KOPT-K1 (cell line): ENCODE results near the gene ANKRD42.

Experiments
- H3K27ac ChIP-seq: fragments of 200-600 bp; sonication (generic); 2 replicates; pipeline ENCODE4 v1.5.1; 2016; ENCODE audit warnings: antibody characterized with exemption, mild to moderate bottlenecking, low read depth, low read length; ENCODE audit not compliant: poor library complexity, severe bottlenecking
- H3K36me3 ChIP-seq: fragments of 200-600 bp; sonication (generic); 2 replicates; pipeline ENCODE4 v1.5.1; 2017; ENCODE audit warnings: antibody characterized with exemption, mild to moderate bottlenecking, low read length, moderate library complexity; ENCODE audit not compliant: insufficient read depth
- H3K9me3 ChIP-seq: fragments of 200-600 bp; sonication (generic); 2 replicates; pipeline ENCODE4 v1.5.1; 2017; ENCODE audit warnings: antibody characterized with exemption, low read length, mild to moderate bottlenecking; ENCODE audit not compliant: insufficient read depth, poor library complexity, severe bottlenecking

The ANKRD42 gene

DNA sequence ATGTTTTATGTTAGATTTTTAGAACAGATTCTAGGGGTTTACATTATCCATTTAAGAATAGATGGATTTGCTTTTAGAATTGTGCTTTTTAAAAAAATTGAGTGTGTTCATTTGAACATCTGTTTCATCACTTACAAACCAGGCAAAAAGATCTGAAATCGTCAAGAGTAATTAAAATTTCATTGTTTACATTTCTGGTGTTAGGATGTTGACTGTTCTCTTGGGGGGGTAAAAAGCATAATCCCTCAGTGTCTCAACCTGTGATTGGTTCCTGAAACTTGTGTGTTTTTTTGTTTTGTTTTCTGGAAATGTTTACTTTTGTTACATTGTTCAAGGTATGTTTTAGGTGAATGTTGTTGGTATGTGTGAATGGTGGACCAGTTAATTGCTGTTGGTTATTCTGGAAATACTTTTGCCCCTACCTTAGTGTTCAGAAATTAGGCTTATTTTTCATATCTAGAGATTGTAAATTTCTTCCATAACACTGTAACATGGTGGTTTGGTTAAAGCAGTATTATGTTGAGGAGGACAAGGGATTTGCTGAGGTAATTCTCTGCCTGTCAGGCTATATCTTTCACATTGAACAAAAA, 31.8 kb upstream of the ANKRD42 start:
- H3K27ac ChIP-seq, result no peak overlapping the region
- peaks cover 84% of the 10 kb centered on the region for H3K36me3 ChIP-seq
- no peaks in the 10 kb centered on the region for H3K9me3 ChIP-seq

GRCh38 chr11:83162377-83162776, 31.1 kb upstream of the ANKRD42 start:
- Histone ChIP-seq H3K36me3 (peaks cover 91% of the 10 kb centered on the region), H3K27ac (no peak overlapping the region), H3K9me3 (no peaks in the 10 kb centered on the region)

DNA sequence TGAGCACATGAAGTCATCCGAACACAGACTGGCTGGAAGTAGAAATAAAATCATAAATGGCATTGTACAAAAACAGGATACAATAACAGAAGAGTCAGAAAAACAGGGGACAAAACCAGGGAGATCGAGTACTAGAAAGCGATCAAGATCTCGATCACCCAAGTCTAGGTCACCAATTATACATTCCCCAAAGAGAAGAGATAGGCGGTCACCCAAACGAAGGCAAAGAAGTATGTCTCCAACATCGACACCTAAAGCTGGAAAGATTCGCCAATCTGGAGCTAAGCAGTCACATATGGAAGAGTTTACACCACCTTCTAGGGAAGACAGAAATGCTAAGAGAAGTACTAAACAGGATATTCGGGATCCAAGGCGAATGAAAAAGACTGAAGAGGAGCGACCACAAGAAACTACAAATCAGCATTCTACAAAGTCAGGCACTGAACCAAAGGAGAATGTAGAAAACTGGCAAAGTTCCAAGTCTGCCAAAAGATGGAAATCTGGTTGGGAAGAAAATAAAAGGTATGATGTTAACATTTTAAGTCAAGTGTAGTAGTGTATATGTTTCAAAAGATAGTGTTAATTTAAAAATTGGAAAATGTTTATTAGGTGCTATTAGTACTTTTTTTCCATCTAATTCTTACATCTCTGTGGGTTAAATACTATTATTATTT, 27.2 kb upstream of the ANKRD42 start:
- Histone ChIP-seq H3K27ac (no peak overlapping the region), H3K9me3 (no peaks in the 10 kb centered on the region), H3K36me3 (peaks cover 99% of the 10 kb centered on the region)

DNA sequence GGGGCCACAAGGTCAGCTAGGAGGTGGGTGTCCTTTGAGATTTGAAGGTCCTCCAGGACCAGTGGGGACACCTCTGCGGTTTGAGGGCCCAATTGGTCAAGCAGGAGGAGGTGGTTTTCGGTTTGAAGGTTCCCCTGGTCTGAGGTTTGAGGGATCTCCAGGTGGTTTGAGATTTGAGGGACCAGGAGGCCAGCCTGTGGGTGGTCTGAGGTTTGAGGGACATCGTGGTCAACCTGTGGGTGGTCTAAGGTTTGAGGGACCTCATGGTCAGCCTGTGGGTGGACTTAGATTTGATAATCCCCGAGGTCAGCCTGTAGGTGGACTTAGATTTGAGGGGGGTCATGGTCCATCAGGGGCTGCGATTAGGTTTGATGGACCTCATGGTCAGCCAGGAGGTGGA, 24.8 kb upstream of the ANKRD42 start:
- H3K27ac ChIP-seq, result no peak overlapping the region
- H3K36me3 ChIP-seq, result peaks cover 100% of the 10 kb centered on the region
- no peaks in the 10 kb centered on the region for H3K9me3 ChIP-seq

DNA sequence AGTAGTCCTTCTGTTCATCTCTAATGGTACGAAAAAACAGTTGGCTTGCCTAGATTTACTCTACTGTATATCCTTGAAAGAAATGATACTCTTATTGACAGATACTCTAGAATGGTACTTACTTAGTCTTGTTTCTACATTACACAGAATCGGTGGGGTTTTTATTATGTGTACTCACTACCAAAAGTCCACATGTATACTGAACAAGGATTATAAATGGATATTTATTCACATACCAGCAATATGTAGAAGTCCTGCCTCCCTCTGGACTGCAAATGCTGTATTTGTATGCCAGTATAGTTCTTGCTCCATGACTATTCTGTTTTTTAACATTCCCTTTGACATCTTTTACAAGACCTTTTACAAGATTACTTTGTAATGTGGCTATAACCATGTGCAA, 22.6 kb upstream of the ANKRD42 start:
- Histone ChIP-seq H3K36me3 (peaks cover 100% of the 10 kb centered on the region), H3K9me3 (no peaks in the 10 kb centered on the region), H3K27ac (no peak overlapping the region)

DNA sequence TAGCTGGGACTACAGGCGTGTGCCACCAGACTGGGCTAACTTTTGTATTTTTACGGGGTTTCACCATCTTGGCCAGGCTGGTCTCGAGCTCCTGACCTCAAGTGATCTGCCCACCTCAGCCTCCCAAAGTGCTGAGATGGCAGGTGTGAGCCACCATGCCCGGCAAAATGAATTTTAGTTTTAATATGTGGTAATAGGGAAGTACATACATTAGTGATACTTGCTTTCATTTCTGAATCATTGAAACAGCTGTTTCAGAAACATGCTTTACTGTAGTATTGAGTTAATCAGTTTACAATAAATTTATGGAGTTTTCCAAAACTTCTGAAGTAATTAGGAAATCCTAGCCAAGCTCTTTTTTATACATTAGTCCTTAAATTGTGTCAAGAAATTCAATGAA, 21.0 kb upstream of the ANKRD42 start:
- Histone ChIP-seq H3K27ac (no peak overlapping the region), H3K9me3 (no peaks in the 10 kb centered on the region), H3K36me3 (peaks cover 100% of the 10 kb centered on the region)

DNA sequence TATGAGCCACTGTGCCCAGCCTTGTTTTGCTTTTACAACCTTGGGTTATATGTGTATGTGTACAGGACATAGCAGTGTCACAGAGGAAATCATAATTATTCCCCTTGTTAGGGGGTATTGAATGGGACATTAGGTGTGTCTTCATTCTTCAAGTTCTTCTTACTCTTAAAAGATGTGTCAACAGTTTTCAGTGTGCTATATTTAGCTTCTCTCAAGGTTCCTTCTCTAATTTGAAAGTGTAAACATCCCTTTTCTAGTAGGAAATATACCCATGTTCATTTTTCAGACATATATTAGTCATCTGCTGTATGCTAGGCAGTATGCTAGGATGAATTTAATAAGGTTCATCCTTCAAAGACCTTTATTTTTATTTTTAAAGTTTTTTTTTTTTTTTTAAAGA, 19.5 kb upstream of the ANKRD42 start:
- Histone ChIP-seq H3K9me3 (no peaks in the 10 kb centered on the region), H3K27ac (no peak overlapping the region), H3K36me3 (peaks cover 97% of the 10 kb centered on the region)

GRCh38 chr11:83175815-83176214, 17.7 kb upstream of the ANKRD42 start:
- Histone ChIP-seq H3K9me3 (no peaks in the 10 kb centered on the region), H3K36me3 (peaks cover 97% of the 10 kb centered on the region), H3K27ac (no peak overlapping the region)

DNA sequence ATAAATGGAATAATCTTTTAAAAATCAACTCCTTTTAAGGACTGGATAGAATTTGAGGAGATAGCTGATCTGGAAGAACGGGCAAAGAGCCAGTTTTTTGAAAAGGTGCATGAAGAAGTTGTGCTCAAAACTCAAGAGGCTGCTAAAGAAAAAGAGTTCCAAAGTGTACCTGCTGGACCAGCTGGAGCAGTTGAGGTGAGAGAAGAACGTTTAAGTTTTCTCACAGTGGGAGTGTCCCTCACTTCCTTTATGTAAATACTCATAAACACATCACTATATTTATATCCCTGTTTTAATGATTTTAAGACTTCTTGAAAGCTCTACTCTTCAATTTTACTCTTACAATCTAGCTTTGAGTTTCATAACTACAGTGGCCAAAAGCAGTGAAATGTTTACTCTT, 11.7 kb upstream of the ANKRD42 start:
- peaks cover 96% of the 10 kb centered on the region for H3K36me3 ChIP-seq

DNA sequence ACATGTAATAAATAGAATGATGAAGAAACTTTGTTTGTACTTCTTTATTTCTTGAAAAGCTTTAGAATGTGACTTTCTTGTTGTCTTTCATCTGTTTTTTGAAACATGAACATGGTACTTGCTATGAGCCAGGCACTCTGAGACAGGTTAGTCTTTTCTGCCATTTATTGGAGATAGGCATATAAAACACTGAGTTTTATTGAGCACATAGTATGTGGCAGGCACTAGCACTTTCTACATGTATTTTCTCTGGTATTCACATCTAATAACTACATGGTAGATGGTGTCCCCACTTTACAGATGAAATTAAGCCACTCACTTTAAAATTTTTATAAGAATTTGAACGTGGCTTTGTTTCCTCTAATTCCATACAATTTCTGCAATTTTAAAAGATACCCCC, 7.7 kb upstream of the ANKRD42 start:
- H3K36me3 ChIP-seq, result peaks cover 98% of the 10 kb centered on the region

More for the DNA sequence above, 11.7 kb upstream of the ANKRD42 start:
- H3K9me3 ChIP-seq, result no peaks in the 10 kb centered on the region
- no peak overlapping the region for H3K27ac ChIP-seq

GRCh38 chr11:83187465-83187864, 6.0 kb upstream of the ANKRD42 start:
- Histone ChIP-seq H3K27ac (no peak overlapping the region), H3K9me3 (no peaks in the 10 kb centered on the region), H3K36me3 (peaks cover 98% of the 10 kb centered on the region)

More for the DNA sequence above, 7.7 kb upstream of the ANKRD42 start:
- Histone ChIP-seq H3K27ac (no peak overlapping the region), H3K9me3 (no peaks in the 10 kb centered on the region)

DNA sequence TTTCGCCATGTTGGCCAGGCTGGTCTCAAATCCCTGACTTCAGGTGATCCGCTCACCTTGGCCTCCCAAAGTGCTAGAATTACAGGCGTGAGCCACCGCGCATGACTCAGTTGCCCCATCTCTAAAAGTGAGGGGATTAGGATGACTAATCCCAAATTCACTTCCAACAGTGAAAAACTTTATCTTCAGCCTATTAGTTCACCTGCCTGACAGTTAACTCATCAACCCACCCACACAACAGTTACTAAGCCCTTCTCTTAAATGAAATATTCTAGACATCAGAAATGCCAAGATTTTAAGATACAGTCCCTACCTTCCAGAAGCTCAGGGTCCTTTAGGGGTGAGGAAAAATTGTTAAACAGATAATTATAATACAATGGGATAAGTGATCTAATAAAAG, 2.0 kb upstream of the ANKRD42 start:
- H3K27ac ChIP-seq, result no peak overlapping the region
- no peaks in the 10 kb centered on the region for H3K9me3 ChIP-seq
- peaks cover 58% of the 10 kb centered on the region for H3K36me3 ChIP-seq

DNA sequence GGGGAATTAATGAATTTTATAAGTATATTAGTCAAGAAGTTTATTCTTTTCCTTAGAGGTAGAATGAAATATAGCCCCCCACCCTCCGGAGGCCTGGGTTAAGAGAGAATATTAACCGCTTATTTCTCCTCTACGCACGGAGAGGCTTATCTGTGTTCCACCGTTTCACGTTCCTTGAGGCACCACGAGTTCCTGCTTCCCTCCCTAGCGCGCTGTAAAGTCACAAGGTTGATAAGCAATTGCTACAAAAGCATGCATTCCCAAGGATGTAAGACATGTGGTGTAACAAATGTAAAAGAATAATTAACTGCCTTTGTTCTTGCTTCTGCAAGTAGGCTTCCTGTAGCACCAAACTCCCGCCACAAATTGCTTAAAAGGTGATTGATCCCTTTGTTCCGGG, 1.5 kb upstream of the ANKRD42 start:
- no peak overlapping the region for H3K27ac ChIP-seq
- H3K36me3 ChIP-seq, result peaks cover 53% of the 10 kb centered on the region
- no peaks in the 10 kb centered on the region for H3K9me3 ChIP-seq

GRCh38 chr11:83192606-83193245, 786 bp upstream of the ANKRD42 start:
- peaks cover 45% of the 10 kb centered on the region for H3K36me3 ChIP-seq
- H3K9me3 ChIP-seq, result no peaks in the 10 kb centered on the region
- peak overlapping the region; percentile 73 for H3K27ac ChIP-seq

GRCh38 chr11:83194281-83195142, 1.0 kb downstream of the ANKRD42 start:
- no peaks in the 10 kb centered on the region for H3K9me3 ChIP-seq
- peaks cover 29% of the 10 kb centered on the region for H3K36me3 ChIP-seq
- H3K27ac ChIP-seq, result peak overlapping the region; percentile 73
